ENCODE measurements around the gene PI4KB.

- TF ChIP-seq CTCF (conservative IDR thresholded peaks at IDR 0.05; ENCODE audit: low read depth, low read length) (no peak), RAD21 (IDR thresholded peaks at IDR 0.05; ENCODE audit: low read length) (no peak), BHLHE40 (IDR thresholded peaks at IDR 0.05; ENCODE audit: low read depth, low read length) (no peak), POLR2A (IDR thresholded peaks at IDR 0.05; ENCODE audit: low read depth, low read length) (no peak), USF2 (IDR thresholded peaks at IDR 0.05; ENCODE audit: low read depth, low read length) (no peak), CEBPB (IDR thresholded peaks at IDR 0.05; ENCODE audit: low read depth, low read length) (no peak), MAFK (IDR thresholded peaks at IDR 0.05; ENCODE audit: low read depth, low read length) (no peak), RCOR1 (IDR thresholded peaks at IDR 0.05; ENCODE audit: insufficient replicate concordance, low read length) (no peak), FOS (IDR thresholded peaks at IDR 0.05; ENCODE audit: low read depth, low read length) (no peak), RFX5 (IDR thresholded peaks at IDR 0.05; ENCODE audit: low read depth, low read length) (no peak)
Measured at GRCh38 chr1:151277249-151277648, 50.0 kb downstream of the PI4KB start.

Measured in IMR-90 (cell line).